Endodermal cell (in vitro differentiated cells): ENCODE data around the gene MRPL49. TPM values are rescaled to one million over a fixed set of nuclear protein-coding genes. Genes with fewer than 3 reads are reported as not detected.

Source experiments
- DNase-seq: peaks from one replicate; pipeline ENCODE4 v3.0.0-alpha.2; 2017
- H3K27ac ChIP-seq: 2 replicates; pipeline ENCODE4 v1.5.1; 2013; ENCODE audit warnings: mild to moderate bottlenecking, low read depth, low read length, moderate library complexity
- H3K27me3 ChIP-seq: 2 replicates; pipeline ENCODE4 v1.6.1; 2013; ENCODE audit warnings: mild to moderate bottlenecking, low read length, moderate library complexity; ENCODE audit not compliant: insufficient read depth, control insufficient read depth, poor library complexity, severe bottlenecking
- H3K36me3 ChIP-seq: 2 replicates; pipeline ENCODE4 v1.7.0; 2013; ENCODE audit warnings: mild to moderate bottlenecking, low read length, moderate library complexity; ENCODE audit not compliant: control insufficient read depth, insufficient read depth
- H3K4me1 ChIP-seq: one replicate; pipeline ENCODE4 v1.7.0; 2013; ENCODE audit warnings: low read length; ENCODE audit not compliant: control insufficient read depth, insufficient read depth
- H3K4me3 ChIP-seq: 2 replicates; pipeline ENCODE4 v1.5.1; 2013; ENCODE audit warnings: mild to moderate bottlenecking, low read length, moderate library complexity
- H3K9ac ChIP-seq: 2 replicates; pipeline ENCODE4 v1.6.1; 2013; ENCODE audit warnings: mild to moderate bottlenecking, low read length, moderate library complexity; ENCODE audit not compliant: poor library complexity, severe bottlenecking; ENCODE audit errors: extremely low read depth
- H3K9me3 ChIP-seq: 2 replicates; pipeline ENCODE4 v1.6.1; 2013; ENCODE audit warnings: mild to moderate bottlenecking, low read length, moderate library complexity; ENCODE audit not compliant: control insufficient read depth
- H3K27ac Mint-ChIP-seq: 2 replicates; pipeline ENCODE4 v1.8.0; 2020; ENCODE audit warnings: mixed read lengths
- H3K27me3 Mint-ChIP-seq: 2 replicates; pipeline ENCODE4 v1.8.0; 2021; ENCODE audit warnings: mild to moderate bottlenecking, mixed read lengths; ENCODE audit not compliant: insufficient read depth
- H3K36me3 Mint-ChIP-seq: 2 replicates; pipeline ENCODE4 v1.8.0; 2020; ENCODE audit warnings: low read depth, mixed read lengths
- H3K4me1 Mint-ChIP-seq: 2 replicates; pipeline ENCODE4 v1.8.0; 2020; ENCODE audit warnings: mixed read lengths
- H3K4me3 Mint-ChIP-seq: 2 replicates; pipeline ENCODE4 v1.8.0; 2020; ENCODE audit warnings: mild to moderate bottlenecking, moderate library complexity, mixed read lengths
- H3K9me3 Mint-ChIP-seq: 2 replicates; pipeline ENCODE4 v1.8.0; 2020; ENCODE audit warnings: mild to moderate bottlenecking, mixed read lengths
- CTCF ChIP-seq: fragments of 200-600 bp; sonication (generic); conservative IDR thresholded peaks from 2 replicates; pipeline ENCODE4 v1.5.0; 2021; ENCODE audit warnings: antibody characterized with exemption, mild to moderate bottlenecking
- WGBS, 2 experiments: methylation state at CpG; one replicate each; pipeline versions ENCODE4 v1.1.5 to v1.1.7; 2013; ENCODE audit warnings: missing lambda C conversion rate in 2 of 2, mixed read lengths in 1 of 2; ENCODE audit not compliant: insufficient coverage in 1 of 2, insufficient read length in 1 of 2; 5-methylcytosine and 5-hydroxymethylcytosine counted together
- total RNA-seq, 2 donors: library from RNA; stranded (reverse); fragmentation: NEBNext Ultra II Directional in 1 of 2; extraction: Animal tissue kit (Norgen Biotek cat#: 25700) in 1 of 2; gene quantifications; 2 replicates in 1 of 2; 3 replicates in 1 of 2; pipeline ENCODE4 v1.2.1, GENCODE V29; 2021

Gene MRPL49
- total RNA-seq, 2 donors from 2014 or later: 53.9 to 56.6 TPM

DNA sequence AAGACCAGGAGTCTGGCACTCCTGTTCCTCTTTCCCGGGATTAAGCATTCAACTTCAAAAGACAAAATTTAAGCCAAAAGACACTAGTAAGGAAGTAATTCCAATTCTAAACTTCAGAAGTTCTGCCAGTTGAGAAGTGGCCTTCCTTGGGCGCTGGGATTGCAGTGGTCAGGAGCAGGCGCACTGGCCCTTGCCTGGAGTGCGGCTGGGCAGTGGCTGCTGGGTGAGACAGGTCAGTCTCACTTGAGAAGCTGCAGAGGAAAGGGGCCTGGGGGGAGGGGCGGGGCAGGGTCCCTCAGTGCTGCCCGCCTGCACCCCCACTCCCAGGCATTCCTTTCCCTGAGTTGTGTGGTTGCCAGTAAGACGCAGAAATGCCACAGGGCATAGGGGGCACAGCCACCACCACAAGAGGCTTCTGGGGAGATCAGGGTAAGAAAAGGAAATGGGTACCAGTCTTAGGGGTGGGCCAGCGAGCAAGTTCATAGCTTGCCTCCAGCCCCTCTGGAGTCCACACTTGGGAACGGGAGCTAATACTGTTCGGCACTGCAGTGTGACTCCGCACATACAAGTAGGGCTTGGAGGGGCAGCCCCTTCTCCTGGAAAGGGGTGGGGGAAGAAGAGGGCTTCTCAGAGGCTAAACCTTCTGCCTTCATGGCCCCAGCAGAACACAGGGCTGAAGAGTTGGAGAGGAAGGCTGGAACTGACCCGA, 5.5 kb downstream of the MRPL49 start:
- Mint-ChIP-seq H3K4me3 (no peak overlapping the region), H3K9me3 (no peaks in the 10 kb centered on the region), H3K27me3 (no peaks in the 10 kb centered on the region), H3K4me1 (peaks cover 4% of the 10 kb centered on the region), H3K27ac (no peak overlapping the region), H3K36me3 (peaks cover 39% of the 10 kb centered on the region)
- Histone ChIP-seq H3K27ac (no peak overlapping the region), H3K9me3 (no peaks in the 10 kb centered on the region), H3K9ac (no peak overlapping the region), H3K4me3 (no peak overlapping the region), H3K36me3 (peaks cover 77% of the 10 kb centered on the region), H3K27me3 (no peaks in the 10 kb centered on the region), H3K4me1 (no peaks in the 10 kb centered on the region)
- no peak for TF ChIP-seq CTCF
- DNase-seq: peak; percentile 37
- 92 to 95% methylated on average over 9 to 11 of the region's 12 CpGs for WGBS, 2 experiments

GRCh38 chr11:65128182-65129145, 6.3 kb downstream of the MRPL49 start:
- peaks cover 6% of the 10 kb centered on the region for H3K4me1 Mint-ChIP-seq
- H3K9me3 ChIP-seq: no peaks in the 10 kb centered on the region
- H3K4me1 ChIP-seq: no peaks in the 10 kb centered on the region
- no peak for TF ChIP-seq CTCF
- H3K27ac Mint-ChIP-seq: peak overlapping the region; percentile 39
- H3K4me3 Mint-ChIP-seq: no peak overlapping the region
- no peaks in the 10 kb centered on the region for H3K27me3 Mint-ChIP-seq
- H3K36me3 ChIP-seq: peaks cover 81% of the 10 kb centered on the region
- H3K4me3 ChIP-seq: no peak overlapping the region
- H3K27me3 ChIP-seq: no peaks in the 10 kb centered on the region
- H3K9ac ChIP-seq: no peak overlapping the region
- H3K27ac ChIP-seq: no peak overlapping the region
- no peaks in the 10 kb centered on the region for H3K9me3 Mint-ChIP-seq
- 93 to 94% methylated on average over 6 to 15 of the region's 15 CpGs for WGBS, 2 experiments
- DNase-seq: peak; percentile 39
- peaks cover 44% of the 10 kb centered on the region for H3K36me3 Mint-ChIP-seq

GRCh38 chr11:65129649-65130441, 7.7 kb downstream of the MRPL49 start:
- peak; percentile 44 for TF ChIP-seq CTCF
- Mint-ChIP-seq H3K4me3 (no peak overlapping the region), H3K9me3 (no peaks in the 10 kb centered on the region), H3K4me1 (peaks cover 9% of the 10 kb centered on the region), H3K27ac (no peak overlapping the region), H3K27me3 (no peaks in the 10 kb centered on the region), H3K36me3 (peaks cover 44% of the 10 kb centered on the region)
- WGBS, 2 experiments: 94 to 97% methylated on average over 6 to 13 of the region's 13 CpGs
- DNase-seq: peak; percentile 65
- no peak overlapping the region for H3K27ac ChIP-seq
- peaks cover 69% of the 10 kb centered on the region for H3K36me3 ChIP-seq
- no peak overlapping the region for H3K9ac ChIP-seq
- H3K27me3 ChIP-seq: no peaks in the 10 kb centered on the region
- H3K9me3 ChIP-seq: no peaks in the 10 kb centered on the region
- no peaks in the 10 kb centered on the region for H3K4me1 ChIP-seq
- no peak overlapping the region for H3K4me3 ChIP-seq
